Measurements from ENCODE around the gene BMP10. TPM values are rescaled to one million over a fixed set of nuclear protein-coding genes. Genes with fewer than 3 reads are reported as not detected.

BMP10 gene
- total RNA-seq, 1 experiment from 2014 or later = not detected

DNA sequence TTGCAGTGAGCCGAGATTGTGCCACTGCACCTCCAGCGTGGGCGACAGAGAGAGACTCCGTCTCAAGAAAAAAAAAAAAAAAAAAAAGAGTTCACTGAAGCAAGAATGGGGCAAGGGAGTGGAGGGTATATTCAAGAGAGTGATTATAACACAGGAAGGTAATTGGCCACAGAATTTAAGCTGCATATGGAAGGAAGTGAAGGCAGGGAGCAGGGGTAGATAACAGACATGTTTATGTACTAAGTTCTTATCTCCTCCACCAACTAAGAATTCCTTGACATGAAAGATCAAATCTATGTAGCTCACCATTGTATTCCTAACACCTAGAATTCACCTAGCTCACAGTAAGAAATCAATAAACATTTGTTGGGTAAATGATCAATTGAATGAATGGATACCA, 44.2 kb upstream of the BMP10 start:
- ATAC-seq (no peak), DNase-seq (ENCODE audit: low read depth, low spot score) (no peak)
- no peaks in the 10 kb centered on the region for H3K79me2 ChIP-seq (ENCODE audit: insufficient read depth, low read length)
- H3K27me3 ChIP-seq (ENCODE audit: insufficient read depth, low read length) = no peaks in the 10 kb centered on the region
- intact Hi-C loops (cut with micrococcal nuclease) = no loop called here
- H3K9me3 ChIP-seq (ENCODE audit: control insufficient read depth in 1 of 2, insufficient read depth in 1 of 2, low read depth in 1 of 2, low read length in 2 of 2) = no peaks in the 10 kb centered on the region
- no peak overlapping the region for H3K27ac ChIP-seq (ENCODE audit: low read depth, low read length)
- no peak overlapping the region for H3K4me3 ChIP-seq (replicated peaks in 1 of 2; ENCODE audit: low read depth in 1 of 2, low read length in 2 of 2)
- no peaks in the 10 kb centered on the region for H3K4me1 ChIP-seq (ENCODE audit: control insufficient read depth in 1 of 2, insufficient read depth in 2 of 2, low read length in 2 of 2)
- no peak overlapping the region for H3K4me2 ChIP-seq (ENCODE audit: low read length)
- no peaks in the 10 kb centered on the region for H3K36me3 ChIP-seq (ENCODE audit: control insufficient read depth in 1 of 2, insufficient read depth in 2 of 2, low read length in 2 of 2)
- no peak overlapping the region for H3K9ac ChIP-seq (ENCODE audit: low read length)
- BruUV-seq (replicated peaks) = no TSS peak
- TF ChIP-seq YY1 (IDR thresholded peaks at IDR 0.05; ENCODE audit: extremely low read depth, insufficient replicate concordance, low read depth, low read length) = no peak
- TF ChIP-seq EZH2 (IDR thresholded peaks at IDR 0.05) = no peak
- no peak for TF ChIP-seq SP1 (IDR thresholded peaks at IDR 0.05; ENCODE audit: low read depth)
- TF ChIP-seq POLR2AphosphoS5 (IDR thresholded peaks at IDR 0.05; ENCODE audit: low read depth, low read length) = no peak
- TF ChIP-seq RAD21 (IDR thresholded peaks at IDR 0.05; ENCODE audit: low read depth) = no peak
- no peak for TF ChIP-seq TCF7L2 (IDR thresholded peaks at IDR 0.05; ENCODE audit: borderline replicate concordance, extremely low read depth, insufficient read depth, insufficient read length)
- no peak for TF ChIP-seq CBX3 (IDR thresholded peaks at IDR 0.05; ENCODE audit: low read depth)
- CTCF ChIA-PET = no interaction called here
- POLR2A ChIA-PET = no interaction called here
- H3K9me2 ChIP-seq (ENCODE audit: insufficient read depth) = no peaks in the 10 kb centered on the region
- RAD21 ChIA-PET (ENCODE audit: low non-redundant PET in 1 of 2, low total read pairs in 2 of 2, uncharacterized antibody in 2 of 2, unreplicated experiment in 2 of 2) = no interaction called here
- H4K20me1 ChIP-seq (ENCODE audit: insufficient read depth) = no peaks in the 10 kb centered on the region
- H2AFZ ChIP-seq (ENCODE audit: low read depth, low read length, poor library complexity, severe bottlenecking) = no peak overlapping the region

DNA sequence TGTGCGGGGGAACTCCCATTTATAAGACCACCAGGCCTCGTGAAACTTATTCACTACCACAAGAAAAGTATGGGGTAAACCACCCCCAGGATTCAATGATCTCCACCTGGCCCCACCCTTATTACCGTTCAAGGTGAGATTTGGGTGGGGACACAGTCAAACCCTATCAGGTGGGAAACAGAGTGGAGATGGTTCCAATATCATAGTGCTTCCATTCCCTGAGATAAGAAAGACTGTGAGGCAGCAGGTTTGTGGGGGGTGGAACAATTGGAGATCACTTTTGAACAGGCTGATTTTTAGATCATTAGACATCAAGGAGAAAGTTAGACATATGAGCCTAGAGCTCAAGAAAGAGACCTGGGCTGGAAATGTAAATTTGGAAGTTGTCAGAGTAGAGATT, 42.2 kb upstream of the BMP10 start:
- TF ChIP-seq, protein P1, sequence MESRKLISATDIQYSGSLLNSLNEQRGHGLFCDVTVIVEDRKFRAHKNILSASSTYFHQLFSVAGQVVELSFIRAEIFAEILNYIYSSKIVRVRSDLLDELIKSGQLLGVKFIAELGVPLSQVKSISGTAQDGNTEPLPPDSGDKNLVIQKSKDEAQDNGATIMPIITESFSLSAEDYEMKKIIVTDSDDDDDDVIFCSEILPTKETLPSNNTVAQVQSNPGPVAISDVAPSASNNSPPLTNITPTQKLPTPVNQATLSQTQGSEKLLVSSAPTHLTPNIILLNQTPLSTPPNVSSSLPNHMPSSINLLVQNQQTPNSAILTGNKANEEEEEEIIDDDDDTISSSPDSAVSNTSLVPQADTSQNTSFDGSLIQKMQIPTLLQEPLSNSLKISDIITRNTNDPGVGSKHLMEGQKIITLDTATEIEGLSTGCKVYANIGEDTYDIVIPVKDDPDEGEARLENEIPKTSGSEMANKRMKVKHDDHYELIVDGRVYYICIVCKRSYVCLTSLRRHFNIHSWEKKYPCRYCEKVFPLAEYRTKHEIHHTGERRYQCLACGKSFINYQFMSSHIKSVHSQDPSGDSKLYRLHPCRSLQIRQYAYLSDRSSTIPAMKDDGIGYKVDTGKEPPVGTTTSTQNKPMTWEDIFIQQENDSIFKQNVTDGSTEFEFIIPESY (IDR thresholded peaks at IDR 0.05; ENCODE audit: extremely low read depth, insufficient replicate concordance, low read length) = no peak
- no peak for TF ChIP-seq ELF1 (IDR thresholded peaks at IDR 0.05; ENCODE audit: borderline replicate concordance, low read depth)
- no peak for TF ChIP-seq ZFX (IDR thresholded peaks at IDR 0.05)
- no peak for TF ChIP-seq EGR1 (IDR thresholded peaks at IDR 0.05; ENCODE audit: low read depth)
- no peaks in the 10 kb centered on the region for H3K9me2 ChIP-seq (ENCODE audit: insufficient read depth)
- no peak overlapping the region for H3K9ac ChIP-seq (ENCODE audit: low read length)
- intact Hi-C loops (cut with micrococcal nuclease) = no loop called here
- POLR2A ChIA-PET = no interaction called here
- H3K4me3 ChIP-seq (replicated peaks in 1 of 2; ENCODE audit: low read depth in 1 of 2, low read length in 2 of 2) = no peak overlapping the region
- no peak overlapping the region for H3K27ac ChIP-seq (ENCODE audit: low read depth, low read length)
- H3K79me2 ChIP-seq (ENCODE audit: insufficient read depth, low read length) = no peaks in the 10 kb centered on the region
- ATAC-seq (no peak), DNase-seq (ENCODE audit: low read depth, low spot score) (no peak)
- no peaks in the 10 kb centered on the region for H4K20me1 ChIP-seq (ENCODE audit: insufficient read depth)
- H3K27me3 ChIP-seq (ENCODE audit: insufficient read depth, low read length) = no peaks in the 10 kb centered on the region
- CTCF ChIA-PET = interaction anchor here (1.0 to 1.2 kb wide), 3 partner anchors 12 to 450 kb away, joined by 3 to 6 read pairs (median 4); no protein-coding TSS in a partner anchor
- BruUV-seq (replicated peaks) = no TSS peak
- RAD21 ChIA-PET (ENCODE audit: low non-redundant PET in 1 of 2, low total read pairs in 2 of 2, uncharacterized antibody in 2 of 2, unreplicated experiment in 2 of 2) = no interaction called here
- H3K9me3 ChIP-seq (ENCODE audit: control insufficient read depth in 1 of 2, insufficient read depth in 1 of 2, low read depth in 1 of 2, low read length in 2 of 2) = no peaks in the 10 kb centered on the region
- no peak overlapping the region for H3K4me2 ChIP-seq (ENCODE audit: low read length)
- no peaks in the 10 kb centered on the region for H3K36me3 ChIP-seq (ENCODE audit: control insufficient read depth in 1 of 2, insufficient read depth in 2 of 2, low read length in 2 of 2)
- H2AFZ ChIP-seq (ENCODE audit: low read depth, low read length, poor library complexity, severe bottlenecking) = no peak overlapping the region
- H3K4me1 ChIP-seq (ENCODE audit: control insufficient read depth in 1 of 2, insufficient read depth in 2 of 2, low read length in 2 of 2) = peaks cover 8 to 11% of the 10 kb centered on the region in 2 experiments
